Measurements from ENCODE around the gene MED25. TPM values are rescaled to one million over a fixed set of nuclear protein-coding genes. Genes with fewer than 3 reads are reported as not detected.
A peak's percentile ranks its signal among the peaks of the same experiment; 100 is the strongest.

The MED25 gene
- total RNA-seq, 2 experiments from 2014 or later = 35.7 to 38.7 TPM

GRCh38 chr19:49877879-49878743 lies 60.0 kb downstream of the MED25 start:
- peaks cover 26% of the 10 kb centered on the region for H3K36me3 Mint-ChIP-seq (ENCODE audit: low read depth)
- H3K27ac Mint-ChIP-seq = no peak overlapping the region
- no peaks in the 10 kb centered on the region for H3K9me3 Mint-ChIP-seq
- no peak overlapping the region for H3K4me3 Mint-ChIP-seq
- ChIA-PET POLR2A (interaction anchor here (1.2 to 2.0 kb wide), 8 partner anchors 9 to 202 kb away, joined by 3 to 10 read pairs (median 6); partner anchors contain the start of genes ATF5, FUZ, IL4I1 and NUP62), CTCF (interaction anchor here (1.2 kb wide), 1 partner anchor 11 kb away, joined by 4 read pairs; no protein-coding TSS in a partner anchor)
- H3K4me1 Mint-ChIP-seq (ENCODE audit: low read depth) = peaks cover 16% of the 10 kb centered on the region
- ATAC-seq (peak; percentile 79), DNase-seq (peak; percentile 99)
- H3K27me3 Mint-ChIP-seq = no peaks in the 10 kb centered on the region
- intact Hi-C loops (cut with micrococcal nuclease) = loop anchor here (10.0 kb wide), 1 partner anchor 47 kb away; the partner anchor contains the start of genes ATF5 and NUP62
- no peak for TF ChIP-seq CTCF (IDR thresholded peaks at IDR 0.05)

- H3K27ac Mint-ChIP-seq = no peak overlapping the region
- TF ChIP-seq CTCF (IDR thresholded peaks at IDR 0.05) = no peak
- no peak overlapping the region for H3K4me3 Mint-ChIP-seq
- CTCF ChIA-PET = interaction anchor here (1.1 kb wide), 1 partner anchor 11 kb away, joined by 4 read pairs; no protein-coding TSS in a partner anchor
- ATAC-seq = no peak
- no peaks in the 10 kb centered on the region for H3K27me3 Mint-ChIP-seq
- no peak for DNase-seq
- H3K4me1 Mint-ChIP-seq (ENCODE audit: low read depth) = peaks cover 16% of the 10 kb centered on the region
- no peaks in the 10 kb centered on the region for H3K9me3 Mint-ChIP-seq
- intact Hi-C loops (cut with micrococcal nuclease) = loop anchor here (10.0 kb wide), 1 partner anchor 46 kb away; the partner anchor contains the start of genes ATF5 and NUP62
- POLR2A ChIA-PET = interaction anchor here (0.8 to 1.9 kb wide), 2 partner anchors 11 to 28 kb away, joined by 3 to 6 read pairs; partner anchors contain the start of gene PTOV1
- H3K36me3 Mint-ChIP-seq (ENCODE audit: low read depth) = peaks cover 31% of the 10 kb centered on the region
These were observed 60.6 kb downstream of the MED25 start for GRCh38 chr19:49878744-49879070.

- intact Hi-C loops (cut with micrococcal nuclease) = loop anchor here (10.0 kb wide), 1 partner anchor 45 kb away; the partner anchor contains the start of genes ATF5 and NUP62
- DNase-seq = no peak
- H3K27ac Mint-ChIP-seq = no peak overlapping the region
These were observed 61.3 kb downstream of the MED25 start for GRCh38 chr19:49879243-49879963.

GRCh38 chr19:49880162-49880869 lies 62.2 kb downstream of the MED25 start:
- H3K9me3 Mint-ChIP-seq = no peaks in the 10 kb centered on the region
- intact Hi-C loops (cut with micrococcal nuclease) = no loop called here
- H3K27ac Mint-ChIP-seq = no peak overlapping the region
- peaks cover 12% of the 10 kb centered on the region for H3K4me1 Mint-ChIP-seq (ENCODE audit: low read depth)
- ChIA-PET POLR2A (no interaction called here), CTCF (interaction anchor here (2.1 kb wide), 1 partner anchor 10 kb away, joined by 10 read pairs; no protein-coding TSS in a partner anchor)
- no peak overlapping the region for H3K4me3 Mint-ChIP-seq
- no peaks in the 10 kb centered on the region for H3K27me3 Mint-ChIP-seq
- ATAC-seq (no peak), DNase-seq (no peak)
- H3K36me3 Mint-ChIP-seq (ENCODE audit: low read depth) = peaks cover 40% of the 10 kb centered on the region
- no peak for TF ChIP-seq CTCF (IDR thresholded peaks at IDR 0.05)

More at GRCh38 chr19:49879243-49879963, 61.3 kb downstream of the MED25 start:
- POLR2A ChIA-PET = interaction anchor here (0.8 kb wide), 1 partner anchor 11 kb away, joined by 3 read pairs; no protein-coding TSS in a partner anchor
- no peak for TF ChIP-seq CTCF (IDR thresholded peaks at IDR 0.05)
- ATAC-seq = no peak
- CTCF ChIA-PET = interaction anchor here (1.1 kb wide), 1 partner anchor 11 kb away, joined by 4 read pairs; no protein-coding TSS in a partner anchor
- Mint-ChIP-seq H3K27me3 (no peaks in the 10 kb centered on the region), H3K4me3 (no peak overlapping the region), H3K4me1 (ENCODE audit: low read depth) (peaks cover 16% of the 10 kb centered on the region), H3K36me3 (ENCODE audit: low read depth) (peaks cover 35% of the 10 kb centered on the region), H3K9me3 (no peaks in the 10 kb centered on the region)
